ENCODE measurements around the gene RNF145.

DNA sequence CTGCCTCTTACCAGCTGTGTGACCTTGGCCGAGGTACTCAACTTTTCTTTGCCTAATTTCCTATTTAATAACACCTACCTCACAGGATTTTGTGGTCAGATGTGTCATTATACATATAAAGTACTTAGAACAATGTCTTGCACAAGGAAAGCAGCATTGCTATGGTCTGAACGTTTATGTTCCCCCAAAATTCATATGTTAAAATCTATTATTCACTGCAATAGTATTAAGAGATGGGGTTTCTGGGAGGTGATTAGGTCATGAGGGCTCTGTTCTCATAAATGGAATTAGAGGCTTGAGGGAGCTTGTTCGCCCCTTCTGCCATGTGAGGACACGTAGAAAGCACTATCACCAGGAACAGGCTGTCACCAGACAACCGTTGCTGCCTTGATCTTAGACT is 10.9 kb upstream of the RNF145 start:
- TF ChIP-seq, protein P1, sequence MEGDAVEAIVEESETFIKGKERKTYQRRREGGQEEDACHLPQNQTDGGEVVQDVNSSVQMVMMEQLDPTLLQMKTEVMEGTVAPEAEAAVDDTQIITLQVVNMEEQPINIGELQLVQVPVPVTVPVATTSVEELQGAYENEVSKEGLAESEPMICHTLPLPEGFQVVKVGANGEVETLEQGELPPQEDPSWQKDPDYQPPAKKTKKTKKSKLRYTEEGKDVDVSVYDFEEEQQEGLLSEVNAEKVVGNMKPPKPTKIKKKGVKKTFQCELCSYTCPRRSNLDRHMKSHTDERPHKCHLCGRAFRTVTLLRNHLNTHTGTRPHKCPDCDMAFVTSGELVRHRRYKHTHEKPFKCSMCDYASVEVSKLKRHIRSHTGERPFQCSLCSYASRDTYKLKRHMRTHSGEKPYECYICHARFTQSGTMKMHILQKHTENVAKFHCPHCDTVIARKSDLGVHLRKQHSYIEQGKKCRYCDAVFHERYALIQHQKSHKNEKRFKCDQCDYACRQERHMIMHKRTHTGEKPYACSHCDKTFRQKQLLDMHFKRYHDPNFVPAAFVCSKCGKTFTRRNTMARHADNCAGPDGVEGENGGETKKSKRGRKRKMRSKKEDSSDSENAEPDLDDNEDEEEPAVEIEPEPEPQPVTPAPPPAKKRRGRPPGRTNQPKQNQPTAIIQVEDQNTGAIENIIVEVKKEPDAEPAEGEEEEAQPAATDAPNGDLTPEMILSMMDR (IDR thresholded peaks at IDR 0.05) = no peak
- TF ChIP-seq POLR2A (IDR thresholded peaks at IDR 0.05) = no peak

Measured in uterus (tissue), 2 donors.